ENCODE measurements around the gene PCDHGB4.

- no peak for TF ChIP-seq CTCF (IDR thresholded peaks at IDR 0.05)
- TF ChIP-seq POLR2AphosphoS5 (IDR thresholded peaks at IDR 0.05), result no peak
Observed at GRCh38 chr5:141398608-141399007, 11.1 kb downstream of the PCDHGB4 start.

Measured in suprapubic skin (tissue), 3 donors.